Measurements from ENCODE around the gene CAMTA1. TPM values are rescaled to one million over a fixed set of nuclear protein-coding genes. Genes with fewer than 3 reads are reported as not detected.

Gene CAMTA1
- total and polyA plus RNA-seq, 4 donors, result 18.0 to 93.5 (median 35.8) TPM

GRCh38 chr1:6967431-6968111 is 182.3 kb downstream of the CAMTA1 start:
- TF ChIP-seq, protein P1, sequence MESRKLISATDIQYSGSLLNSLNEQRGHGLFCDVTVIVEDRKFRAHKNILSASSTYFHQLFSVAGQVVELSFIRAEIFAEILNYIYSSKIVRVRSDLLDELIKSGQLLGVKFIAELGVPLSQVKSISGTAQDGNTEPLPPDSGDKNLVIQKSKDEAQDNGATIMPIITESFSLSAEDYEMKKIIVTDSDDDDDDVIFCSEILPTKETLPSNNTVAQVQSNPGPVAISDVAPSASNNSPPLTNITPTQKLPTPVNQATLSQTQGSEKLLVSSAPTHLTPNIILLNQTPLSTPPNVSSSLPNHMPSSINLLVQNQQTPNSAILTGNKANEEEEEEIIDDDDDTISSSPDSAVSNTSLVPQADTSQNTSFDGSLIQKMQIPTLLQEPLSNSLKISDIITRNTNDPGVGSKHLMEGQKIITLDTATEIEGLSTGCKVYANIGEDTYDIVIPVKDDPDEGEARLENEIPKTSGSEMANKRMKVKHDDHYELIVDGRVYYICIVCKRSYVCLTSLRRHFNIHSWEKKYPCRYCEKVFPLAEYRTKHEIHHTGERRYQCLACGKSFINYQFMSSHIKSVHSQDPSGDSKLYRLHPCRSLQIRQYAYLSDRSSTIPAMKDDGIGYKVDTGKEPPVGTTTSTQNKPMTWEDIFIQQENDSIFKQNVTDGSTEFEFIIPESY (IDR thresholded peaks at IDR 0.05), result no peak
- TF ChIP-seq, protein P2, sequence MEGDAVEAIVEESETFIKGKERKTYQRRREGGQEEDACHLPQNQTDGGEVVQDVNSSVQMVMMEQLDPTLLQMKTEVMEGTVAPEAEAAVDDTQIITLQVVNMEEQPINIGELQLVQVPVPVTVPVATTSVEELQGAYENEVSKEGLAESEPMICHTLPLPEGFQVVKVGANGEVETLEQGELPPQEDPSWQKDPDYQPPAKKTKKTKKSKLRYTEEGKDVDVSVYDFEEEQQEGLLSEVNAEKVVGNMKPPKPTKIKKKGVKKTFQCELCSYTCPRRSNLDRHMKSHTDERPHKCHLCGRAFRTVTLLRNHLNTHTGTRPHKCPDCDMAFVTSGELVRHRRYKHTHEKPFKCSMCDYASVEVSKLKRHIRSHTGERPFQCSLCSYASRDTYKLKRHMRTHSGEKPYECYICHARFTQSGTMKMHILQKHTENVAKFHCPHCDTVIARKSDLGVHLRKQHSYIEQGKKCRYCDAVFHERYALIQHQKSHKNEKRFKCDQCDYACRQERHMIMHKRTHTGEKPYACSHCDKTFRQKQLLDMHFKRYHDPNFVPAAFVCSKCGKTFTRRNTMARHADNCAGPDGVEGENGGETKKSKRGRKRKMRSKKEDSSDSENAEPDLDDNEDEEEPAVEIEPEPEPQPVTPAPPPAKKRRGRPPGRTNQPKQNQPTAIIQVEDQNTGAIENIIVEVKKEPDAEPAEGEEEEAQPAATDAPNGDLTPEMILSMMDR (IDR thresholded peaks at IDR 0.05; ENCODE audit: low read depth, low read length, missing input control), result no peak
- TF ChIP-seq TAF1 (conservative IDR thresholded peaks at IDR 0.05), result no peak
- TF ChIP-seq, protein P3, sequence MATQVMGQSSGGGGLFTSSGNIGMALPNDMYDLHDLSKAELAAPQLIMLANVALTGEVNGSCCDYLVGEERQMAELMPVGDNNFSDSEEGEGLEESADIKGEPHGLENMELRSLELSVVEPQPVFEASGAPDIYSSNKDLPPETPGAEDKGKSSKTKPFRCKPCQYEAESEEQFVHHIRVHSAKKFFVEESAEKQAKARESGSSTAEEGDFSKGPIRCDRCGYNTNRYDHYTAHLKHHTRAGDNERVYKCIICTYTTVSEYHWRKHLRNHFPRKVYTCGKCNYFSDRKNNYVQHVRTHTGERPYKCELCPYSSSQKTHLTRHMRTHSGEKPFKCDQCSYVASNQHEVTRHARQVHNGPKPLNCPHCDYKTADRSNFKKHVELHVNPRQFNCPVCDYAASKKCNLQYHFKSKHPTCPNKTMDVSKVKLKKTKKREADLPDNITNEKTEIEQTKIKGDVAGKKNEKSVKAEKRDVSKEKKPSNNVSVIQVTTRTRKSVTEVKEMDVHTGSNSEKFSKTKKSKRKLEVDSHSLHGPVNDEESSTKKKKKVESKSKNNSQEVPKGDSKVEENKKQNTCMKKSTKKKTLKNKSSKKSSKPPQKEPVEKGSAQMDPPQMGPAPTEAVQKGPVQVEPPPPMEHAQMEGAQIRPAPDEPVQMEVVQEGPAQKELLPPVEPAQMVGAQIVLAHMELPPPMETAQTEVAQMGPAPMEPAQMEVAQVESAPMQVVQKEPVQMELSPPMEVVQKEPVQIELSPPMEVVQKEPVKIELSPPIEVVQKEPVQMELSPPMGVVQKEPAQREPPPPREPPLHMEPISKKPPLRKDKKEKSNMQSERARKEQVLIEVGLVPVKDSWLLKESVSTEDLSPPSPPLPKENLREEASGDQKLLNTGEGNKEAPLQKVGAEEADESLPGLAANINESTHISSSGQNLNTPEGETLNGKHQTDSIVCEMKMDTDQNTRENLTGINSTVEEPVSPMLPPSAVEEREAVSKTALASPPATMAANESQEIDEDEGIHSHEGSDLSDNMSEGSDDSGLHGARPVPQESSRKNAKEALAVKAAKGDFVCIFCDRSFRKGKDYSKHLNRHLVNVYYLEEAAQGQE (IDR thresholded peaks at IDR 0.05), result no peak
- no peak for TF ChIP-seq RAD21 (IDR thresholded peaks at IDR 0.05)
- TF ChIP-seq YY1 (IDR thresholded peaks at IDR 0.05), result no peak
- TF ChIP-seq SP1 (IDR thresholded peaks at IDR 0.05), result no peak
- no peak for TF ChIP-seq GABPA (IDR thresholded peaks at IDR 0.05 in 1 of 2, conservative IDR thresholded peaks at IDR 0.05 in 1 of 2)
- TF ChIP-seq JUND (IDR thresholded peaks at IDR 0.05), result no peak
- no peak for TF ChIP-seq ATF3 (IDR thresholded peaks at IDR 0.05)
- TF ChIP-seq HNF4A (conservative IDR thresholded peaks at IDR 0.05), result no peak
- TF ChIP-seq NR2F2 (IDR thresholded peaks at IDR 0.05), result no peak
- Histone ChIP-seq H3K9ac (ENCODE audit: low read depth in 1 of 2, low read length in 2 of 2) (no peak overlapping the region), H3K4me1 (ENCODE audit: control insufficient read depth in 4 of 4, insufficient read depth in 4 of 4, low read length in 3 of 4) (no peaks in the 10 kb centered on the region), H3K27me3 (ENCODE audit: control insufficient read depth in 4 of 4, insufficient read depth in 4 of 4, low read length in 3 of 4) (no peaks in the 10 kb centered on the region), H3K27ac (ENCODE audit: low read depth in 1 of 2, low read length in 2 of 2) (no peak overlapping the region), H3K4me3 (ENCODE audit: low read depth in 1 of 3, low read length in 3 of 3) (no peak overlapping the region), H3K9me3 (ENCODE audit: control insufficient read depth in 4 of 4, low read length in 3 of 4) (no peaks in the 10 kb centered on the region), H3K36me3 (ENCODE audit: control insufficient read depth in 4 of 4, insufficient read depth in 3 of 4, low read depth in 1 of 4, low read length in 3 of 4) (no peaks in the 10 kb centered on the region)
- no peak for DNase-seq (ENCODE audit: low spot score)
- 79% methylated on average over 8 of the region's 8 CpGs for WGBS

GRCh38 chr1:6969106-6969505 is 183.9 kb downstream of the CAMTA1 start:
- Histone ChIP-seq H3K27ac (ENCODE audit: low read depth in 1 of 2, low read length in 2 of 2) (no peak overlapping the region), H3K27me3 (ENCODE audit: control insufficient read depth in 4 of 4, insufficient read depth in 4 of 4, low read length in 3 of 4) (no peaks in the 10 kb centered on the region), H3K9ac (ENCODE audit: low read depth in 1 of 2, low read length in 2 of 2) (no peak overlapping the region), H3K9me3 (ENCODE audit: control insufficient read depth in 4 of 4, low read length in 3 of 4) (no peaks in the 10 kb centered on the region), H3K4me1 (ENCODE audit: control insufficient read depth in 4 of 4, insufficient read depth in 4 of 4, low read length in 3 of 4) (no peaks in the 10 kb centered on the region), H3K4me3 (ENCODE audit: low read depth in 1 of 3, low read length in 3 of 3) (no peak overlapping the region), H3K36me3 (ENCODE audit: control insufficient read depth in 4 of 4, insufficient read depth in 3 of 4, low read depth in 1 of 4, low read length in 3 of 4) (no peaks in the 10 kb centered on the region)
- no peak for DNase-seq (ENCODE audit: low spot score)
- 80% methylated on average over 13 of the region's 13 CpGs for WGBS
- TF ChIP-seq FOXA1 (IDR thresholded peaks at IDR 0.05) (no peak), HNF4G (IDR thresholded peaks at IDR 0.05) (no peak), HNF4A (conservative IDR thresholded peaks at IDR 0.05) (no peak)

All from liver (tissue), 9 donors.